NCI-H345 treated with DMSO at 0.1 percent for 48 hours (cell line): ENCODE data around the gene CC2D1A.

ENCODE experiments used
- DNase-seq: peaks from one replicate; lab custom pipeline; 2025; ENCODE audit not compliant: unreplicated experiment; lab: John Stamatoyannopoulos, UW

Gene CC2D1A

GRCh38 chr19:13876834-13877233 lies 29.2 kb upstream of the CC2D1A start, which contains the start of gene NANOS3:
Gene NANOS3, plus strand, starts transcription at chr19:13877134. Its CDS starts 115 bp downstream, at chr19:13877249.
- no peak for DNase-seq

- no peak for DNase-seq
Measured at GRCh38 chr19:13877303-13877702, 28.7 kb upstream of the CC2D1A start.

- DNase-seq: peak; percentile 62
Measured at GRCh38 chr19:13880059-13881043, 25.6 kb upstream of the CC2D1A start.

GRCh38 chr19:13881251-13881691 lies 24.7 kb upstream of the CC2D1A start:
- DNase-seq: no peak

GRCh38 chr19:13881692-13882418 lies 24.1 kb upstream of the CC2D1A start:
- DNase-seq: no peak

GRCh38 chr19:13882419-13882795 lies 23.6 kb upstream of the CC2D1A start:
- no peak for DNase-seq

- DNase-seq: no peak
Measured at GRCh38 chr19:13882836-13883235, 23.2 kb upstream of the CC2D1A start.

- no peak for DNase-seq
Measured at GRCh38 chr19:13883516-13884064, 22.4 kb upstream of the CC2D1A start.

GRCh38 chr19:13884726-13885591 lies 21.0 kb upstream of the CC2D1A start:
- DNase-seq: no peak

- DNase-seq: no peak
Measured at GRCh38 chr19:13885826-13886365, 20.1 kb upstream of the CC2D1A start.

- no peak for DNase-seq
Measured at GRCh38 chr19:13887018-13887436, 19.0 kb upstream of the CC2D1A start.

- DNase-seq: no peak
Measured at GRCh38 chr19:13887517-13887916, 18.5 kb upstream of the CC2D1A start.

- no peak for DNase-seq
Measured at GRCh38 chr19:13888281-13888680, 17.7 kb upstream of the CC2D1A start.

GRCh38 chr19:13890136-13890535 lies 15.9 kb upstream of the CC2D1A start:
- DNase-seq: no peak

GRCh38 chr19:13892870-13893269 lies 13.1 kb upstream of the CC2D1A start:
- DNase-seq: no peak

GRCh38 chr19:13894552-13894951 lies 11.4 kb upstream of the CC2D1A start:
- no peak for DNase-seq

- DNase-seq: no peak
Measured at GRCh38 chr19:13896227-13896626, 9.8 kb upstream of the CC2D1A start.

- no peak for DNase-seq
Measured at GRCh38 chr19:13899393-13899792, 6.6 kb upstream of the CC2D1A start.

- no peak for DNase-seq
Measured at GRCh38 chr19:13899912-13900584, 6.0 kb upstream of the CC2D1A start.
